Testis (tissue), 2 donors: ENCODE measurements around the gene TMEM181.

Experiments
- CTCF ChIP-seq, 3 experiments: fragments of 450-650 bp in 2 of 3; fragments of 200-600 bp in 1 of 3; sonication (generic) in 1 of 3; IDR thresholded peaks; one replicate each; pipeline ENCODE4 v1.5.1; 2016 to 2019; ENCODE audit warnings: antibody characterized with exemption in 3 of 3, mild to moderate bottlenecking in 2 of 3, moderate library complexity in 1 of 3
- POLR2A ChIP-seq: fragments of 450-650 bp; IDR thresholded peaks from one replicate; pipeline ENCODE4 v1.6.1; 2017; ENCODE audit warnings: antibody characterized with exemption, mild to moderate bottlenecking, moderate library complexity

GRCh38 chr6:158565122-158565429 lies 5.2 kb downstream of the TMEM181 start:
- TF ChIP-seq CTCF (IDR thresholded peaks at IDR 0.05): no peak
- no peak for TF ChIP-seq POLR2A
